Measurements from ENCODE around the gene BCAS3.

DNA sequence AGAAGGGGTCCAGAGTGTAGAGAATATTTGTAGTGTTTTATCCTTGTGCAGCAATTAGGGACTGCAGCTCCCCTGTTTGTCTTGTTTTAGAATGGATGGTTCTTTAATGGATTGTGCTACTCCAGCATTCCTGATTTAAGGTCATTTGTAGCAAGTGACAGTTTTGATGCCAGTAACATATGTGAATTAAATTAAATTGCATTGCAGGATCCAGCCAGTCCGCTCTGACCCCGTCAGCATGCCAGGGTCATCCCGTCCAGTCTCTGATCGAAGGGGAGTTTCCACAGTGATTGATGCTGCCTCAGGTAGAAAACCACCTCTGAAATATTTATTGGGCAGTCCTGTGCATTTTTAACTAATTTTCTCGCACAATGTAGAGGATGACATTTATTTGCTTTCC is 406.6 kb downstream of the BCAS3 start:
- TF ChIP-seq, protein P1, sequence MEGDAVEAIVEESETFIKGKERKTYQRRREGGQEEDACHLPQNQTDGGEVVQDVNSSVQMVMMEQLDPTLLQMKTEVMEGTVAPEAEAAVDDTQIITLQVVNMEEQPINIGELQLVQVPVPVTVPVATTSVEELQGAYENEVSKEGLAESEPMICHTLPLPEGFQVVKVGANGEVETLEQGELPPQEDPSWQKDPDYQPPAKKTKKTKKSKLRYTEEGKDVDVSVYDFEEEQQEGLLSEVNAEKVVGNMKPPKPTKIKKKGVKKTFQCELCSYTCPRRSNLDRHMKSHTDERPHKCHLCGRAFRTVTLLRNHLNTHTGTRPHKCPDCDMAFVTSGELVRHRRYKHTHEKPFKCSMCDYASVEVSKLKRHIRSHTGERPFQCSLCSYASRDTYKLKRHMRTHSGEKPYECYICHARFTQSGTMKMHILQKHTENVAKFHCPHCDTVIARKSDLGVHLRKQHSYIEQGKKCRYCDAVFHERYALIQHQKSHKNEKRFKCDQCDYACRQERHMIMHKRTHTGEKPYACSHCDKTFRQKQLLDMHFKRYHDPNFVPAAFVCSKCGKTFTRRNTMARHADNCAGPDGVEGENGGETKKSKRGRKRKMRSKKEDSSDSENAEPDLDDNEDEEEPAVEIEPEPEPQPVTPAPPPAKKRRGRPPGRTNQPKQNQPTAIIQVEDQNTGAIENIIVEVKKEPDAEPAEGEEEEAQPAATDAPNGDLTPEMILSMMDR (IDR thresholded peaks at IDR 0.05): no peak
- TF ChIP-seq POLR2A (IDR thresholded peaks at IDR 0.05): no peak

Data from heart left ventricle (tissue), 13 donors.